T-helper 17 cell (primary cell): ENCODE results near the gene KCTD1. TPM values are rescaled to one million over a fixed set of nuclear protein-coding genes. Genes with fewer than 3 reads are reported as not detected.

Experiments used
- ATAC-seq: fragments of 150-1000 bp; cut with Tn5 transposase; 2 replicates; pipeline ENCODE4 v1.10.0; 2021; ENCODE audit warnings: mild to moderate bottlenecking, moderate library complexity
- DNase-seq, 3 donors: peaks; one replicate each; pipeline versions ENCODE4 v3.0.0 to v3.0.0-alpha.2; 2020 to 2021
- H3K9me3 ChIP-seq: one replicate; pipeline ENCODE4 v1.7.0; 2013; ENCODE audit warnings: low read length, mild to moderate bottlenecking; ENCODE audit not compliant: control insufficient read depth, poor library complexity, severe bottlenecking
- H3K27ac Mint-ChIP-seq: one replicate; pipeline ENCODE4 v1.8.0; 2022; ENCODE audit warnings: mild to moderate bottlenecking, moderate library complexity, mixed read lengths
- H3K27me3 Mint-ChIP-seq: one replicate; pipeline ENCODE4 v1.8.0; 2022; ENCODE audit warnings: mixed read lengths
- H3K36me3 Mint-ChIP-seq: one replicate; pipeline ENCODE4 v1.8.0; 2022; ENCODE audit warnings: low read depth, mixed read lengths
- H3K4me1 Mint-ChIP-seq: one replicate; pipeline ENCODE4 v1.8.0; 2022; ENCODE audit warnings: mild to moderate bottlenecking, mixed read lengths
- H3K4me3 Mint-ChIP-seq: one replicate; pipeline ENCODE4 v1.8.0; 2022; ENCODE audit warnings: mild to moderate bottlenecking, moderate library complexity, mixed read lengths
- total RNA-seq, 4 donors: library from RNA in 2 of 4; stranded (reverse) in 2 of 4; gene quantifications; one replicate each; pipeline ENCODE4 v1.2.3 and lab custom pipeline; 2022 to 2026

The KCTD1 gene
- total RNA-seq, 2 donors from 2014 or later: 2.8 to 2.9 TPM

DNA sequence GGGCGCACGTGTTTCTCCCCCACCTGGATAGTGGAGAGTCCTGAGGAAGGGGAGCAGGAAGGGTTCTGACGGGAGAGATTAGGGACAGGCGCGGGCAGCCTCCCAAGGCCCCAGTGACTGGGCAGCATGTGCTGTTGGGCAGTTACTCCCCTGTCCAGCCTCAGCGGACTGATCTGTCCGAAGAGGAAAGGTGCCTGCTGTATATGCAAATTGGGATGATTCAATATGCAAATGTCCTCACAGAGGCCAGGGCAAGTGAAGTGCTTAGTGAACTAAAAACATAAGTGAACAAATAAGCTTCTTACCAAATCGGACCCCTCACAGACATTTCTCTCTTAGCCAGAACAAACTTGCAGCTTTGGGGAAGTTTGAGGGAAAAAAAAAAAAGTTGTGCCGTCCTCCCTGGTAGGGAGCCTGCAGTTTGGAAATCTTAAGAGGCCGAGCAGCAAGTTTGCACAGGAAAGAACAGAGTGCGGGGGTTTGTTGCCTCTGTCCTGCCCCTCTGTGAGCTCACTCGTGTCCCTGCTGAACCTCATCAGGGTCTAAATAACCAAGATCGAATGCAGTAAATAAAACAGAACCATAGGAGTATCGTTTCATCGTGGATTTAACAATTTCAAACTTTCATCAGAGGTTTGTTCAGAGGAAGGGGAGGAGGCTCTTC lies 141.4 kb downstream of the KCTD1 start:
- peaks cover 4% of the 10 kb centered on the region for H3K4me1 Mint-ChIP-seq
- no peaks in the 10 kb centered on the region for H3K36me3 Mint-ChIP-seq
- ATAC-seq (no peak), DNase-seq (no peak)
- H3K27ac Mint-ChIP-seq: no peak overlapping the region
- peaks cover 5% of the 10 kb centered on the region for H3K27me3 Mint-ChIP-seq
- H3K4me3 Mint-ChIP-seq: no peak overlapping the region
- no peaks in the 10 kb centered on the region for H3K9me3 ChIP-seq

DNA sequence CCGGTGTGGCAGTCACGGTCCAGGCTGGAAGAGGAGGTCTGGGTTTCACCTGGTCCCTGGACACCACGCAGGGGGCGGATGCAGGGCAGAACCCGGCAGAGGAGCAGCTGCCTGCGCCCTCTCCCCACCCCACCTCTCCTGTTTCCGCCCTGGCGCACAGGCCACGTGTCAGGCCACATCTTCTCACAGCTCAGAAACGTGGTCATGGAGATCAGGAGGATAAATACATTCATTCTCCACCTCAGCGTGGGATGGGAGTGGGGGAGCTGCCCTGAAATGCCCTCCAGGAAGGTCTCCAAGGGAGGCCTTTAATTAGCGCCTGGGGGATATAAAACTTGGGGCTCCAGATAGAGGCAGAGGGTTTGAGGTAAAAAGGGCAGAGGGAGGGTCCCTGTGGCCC lies 142.0 kb downstream of the KCTD1 start:
- H3K9me3 ChIP-seq: no peaks in the 10 kb centered on the region
- no peaks in the 10 kb centered on the region for H3K36me3 Mint-ChIP-seq
- H3K4me3 Mint-ChIP-seq: no peak overlapping the region
- peaks cover 4% of the 10 kb centered on the region for H3K4me1 Mint-ChIP-seq
- peaks cover 5% of the 10 kb centered on the region for H3K27me3 Mint-ChIP-seq
- H3K27ac Mint-ChIP-seq: no peak overlapping the region
- ATAC-seq: no peak
- DNase-seq: no peak

DNA sequence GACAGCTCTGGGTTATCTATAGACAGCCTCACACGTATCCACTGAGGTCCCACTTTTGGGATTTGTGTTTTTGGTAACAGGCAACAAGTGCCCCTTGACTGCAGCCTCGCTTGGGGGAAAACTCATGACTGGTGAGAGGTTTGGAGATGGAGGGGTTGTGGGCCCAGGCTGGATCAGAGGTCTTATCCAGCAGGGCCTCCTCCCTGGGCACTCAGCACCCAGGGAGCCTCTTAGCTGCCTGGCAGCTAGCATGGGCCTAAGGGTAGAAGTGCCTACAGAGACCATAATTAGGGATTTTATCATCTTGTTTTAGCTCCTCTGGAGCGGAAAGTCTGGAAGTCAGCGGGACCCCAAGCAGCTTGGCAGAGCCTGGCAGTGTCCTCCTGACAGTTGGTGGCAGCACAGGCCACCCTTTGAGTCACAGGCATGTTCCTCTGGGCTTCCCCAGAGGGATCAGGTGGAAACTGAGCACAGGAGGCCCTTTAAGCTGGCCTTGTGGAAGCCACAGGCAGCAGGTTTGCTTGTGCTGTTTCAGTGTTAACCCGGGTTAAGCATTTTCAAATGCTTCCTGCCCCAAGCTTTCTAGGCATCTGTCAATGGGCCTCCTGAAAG lies 143.1 kb downstream of the KCTD1 start:
- no peak for ATAC-seq
- no peak overlapping the region for H3K27ac Mint-ChIP-seq
- peaks cover 4% of the 10 kb centered on the region for H3K4me1 Mint-ChIP-seq
- no peak overlapping the region for H3K4me3 Mint-ChIP-seq
- no peak for DNase-seq
- H3K9me3 ChIP-seq: no peaks in the 10 kb centered on the region
- H3K27me3 Mint-ChIP-seq: peaks cover 5% of the 10 kb centered on the region
- no peaks in the 10 kb centered on the region for H3K36me3 Mint-ChIP-seq
